ENCODE results near the gene ARHGEF38. TPM values are rescaled to one million over a fixed set of nuclear protein-coding genes. Genes with fewer than 3 reads are reported as not detected.

ARHGEF38 gene
- total and polyA plus RNA-seq, 4 donors: 0.03 to 0.92 (median 0.37) TPM

- Histone ChIP-seq H3K36me3 (ENCODE audit: control insufficient read depth in 4 of 4, insufficient read depth in 3 of 4, low read depth in 1 of 4, low read length in 3 of 4) (no peaks in the 10 kb centered on the region), H3K9ac (ENCODE audit: low read depth in 1 of 2, low read length in 2 of 2) (no peak overlapping the region), H3K9me3 (ENCODE audit: control insufficient read depth in 4 of 4, low read length in 3 of 4) (no peaks in the 10 kb centered on the region), H3K4me3 (ENCODE audit: low read depth in 1 of 3, low read length in 3 of 3) (no peak overlapping the region), H3K27me3 (ENCODE audit: control insufficient read depth in 4 of 4, insufficient read depth in 4 of 4, low read length in 3 of 4) (no peaks in the 10 kb centered on the region), H3K27ac (ENCODE audit: low read depth in 1 of 2, low read length in 2 of 2) (no peak overlapping the region), H3K4me1 (ENCODE audit: control insufficient read depth in 4 of 4, insufficient read depth in 4 of 4, low read length in 3 of 4) (peaks cover 0 to 6% (median 1%) of the 10 kb centered on the region in 4 donors)
- TF ChIP-seq FOXA1 (IDR thresholded peaks at IDR 0.05) (no peak), YY1 (IDR thresholded peaks at IDR 0.05) (no peak)
- no peak for DNase-seq (ENCODE audit: low spot score)
- 86% methylated on average over 1 of the region's 1 CpG for WGBS
Measured at GRCh38 chr4:105674011-105674410, 121.6 kb downstream of the ARHGEF38 start.

- Histone ChIP-seq H3K4me3 (ENCODE audit: low read depth in 1 of 3, low read length in 3 of 3) (no peak overlapping the region), H3K27ac (ENCODE audit: low read depth in 1 of 2, low read length in 2 of 2) (no peak overlapping the region), H3K27me3 (ENCODE audit: control insufficient read depth in 4 of 4, insufficient read depth in 4 of 4, low read length in 3 of 4) (no peaks in the 10 kb centered on the region), H3K36me3 (ENCODE audit: control insufficient read depth in 4 of 4, insufficient read depth in 3 of 4, low read depth in 1 of 4, low read length in 3 of 4) (peaks cover 0 to 10% (median 3%) of the 10 kb centered on the region in 4 donors), H3K4me1 (ENCODE audit: control insufficient read depth in 4 of 4, insufficient read depth in 4 of 4, low read length in 3 of 4) (peaks cover 0 to 5% (median 3%) of the 10 kb centered on the region in 4 donors), H3K9me3 (ENCODE audit: control insufficient read depth in 4 of 4, low read length in 3 of 4) (no peaks in the 10 kb centered on the region), H3K9ac (ENCODE audit: low read depth in 1 of 2, low read length in 2 of 2) (no peak overlapping the region)
- TF ChIP-seq ATF3 (IDR thresholded peaks at IDR 0.05): no peak
- TF ChIP-seq, protein P1, sequence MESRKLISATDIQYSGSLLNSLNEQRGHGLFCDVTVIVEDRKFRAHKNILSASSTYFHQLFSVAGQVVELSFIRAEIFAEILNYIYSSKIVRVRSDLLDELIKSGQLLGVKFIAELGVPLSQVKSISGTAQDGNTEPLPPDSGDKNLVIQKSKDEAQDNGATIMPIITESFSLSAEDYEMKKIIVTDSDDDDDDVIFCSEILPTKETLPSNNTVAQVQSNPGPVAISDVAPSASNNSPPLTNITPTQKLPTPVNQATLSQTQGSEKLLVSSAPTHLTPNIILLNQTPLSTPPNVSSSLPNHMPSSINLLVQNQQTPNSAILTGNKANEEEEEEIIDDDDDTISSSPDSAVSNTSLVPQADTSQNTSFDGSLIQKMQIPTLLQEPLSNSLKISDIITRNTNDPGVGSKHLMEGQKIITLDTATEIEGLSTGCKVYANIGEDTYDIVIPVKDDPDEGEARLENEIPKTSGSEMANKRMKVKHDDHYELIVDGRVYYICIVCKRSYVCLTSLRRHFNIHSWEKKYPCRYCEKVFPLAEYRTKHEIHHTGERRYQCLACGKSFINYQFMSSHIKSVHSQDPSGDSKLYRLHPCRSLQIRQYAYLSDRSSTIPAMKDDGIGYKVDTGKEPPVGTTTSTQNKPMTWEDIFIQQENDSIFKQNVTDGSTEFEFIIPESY (IDR thresholded peaks at IDR 0.05): no peak
- no peak for TF ChIP-seq YY1 (IDR thresholded peaks at IDR 0.05)
- TF ChIP-seq FOXA2 (IDR thresholded peaks at IDR 0.05): no peak
- no peak for TF ChIP-seq RXRA (IDR thresholded peaks at IDR 0.05)
- no peak for TF ChIP-seq CTCF (IDR thresholded peaks at IDR 0.05; ENCODE audit: low read depth, low read length, missing input control)
- TF ChIP-seq HNF4G (IDR thresholded peaks at IDR 0.05): no peak
- TF ChIP-seq MAX (IDR thresholded peaks at IDR 0.05): no peak
- TF ChIP-seq REST (IDR thresholded peaks at IDR 0.05): no peak
- TF ChIP-seq EGR1 (IDR thresholded peaks at IDR 0.05; ENCODE audit: low read depth in 2 of 2): no peak
- no peak for DNase-seq (ENCODE audit: low spot score)
- 73% methylated on average over 2 of the region's 2 CpGs for WGBS
Measured at GRCh38 chr4:105677709-105678108, 125.3 kb downstream of the ARHGEF38 start.

Measured in liver (tissue), 9 donors.